ENCODE measurements around the gene ARHGEF18. TPM values are rescaled to one million over a fixed set of nuclear protein-coding genes. Genes with fewer than 3 reads are reported as not detected.

The ARHGEF18 gene
- total RNA-seq, 2 donors from 2014 or later, result 42.3 to 56.3 TPM

Other genes with a start within 250 kb of the ARHGEF18 start
- gene INSR, start 54.5 kb upstream of the ARHGEF18 start, total RNA-seq, result 1 to 10 TPM; 1.1 to 1.7 TPM
- gene PEX11G, start 140.1 kb downstream of the ARHGEF18 start, total RNA-seq, result 1 to 10 TPM; 1.2 to 1.4 TPM
- gene ZNF358, start 167.2 kb downstream of the ARHGEF18 start, total RNA-seq, result 10 to 100 TPM; 10.2 to 15.6 TPM
- gene MCOLN1, start 173.7 kb downstream of the ARHGEF18 start, total RNA-seq, result 10 to 100 TPM; 26.0 to 41.2 TPM
- gene PNPLA6, start 186.8 kb downstream of the ARHGEF18 start, total RNA-seq, result 100 to 1,000 TPM; 259 to 369 TPM
- gene CAMSAP3, start 246.9 kb downstream of the ARHGEF18 start, total RNA-seq, result 1 to 10 TPM in 1 of 2 donors, under 1 TPM in 1; 0.36 to 1.2 TPM

Data from natural killer cell treated with Interleukin-12 subunit alpha and Interleukin-12 subunit beta and Interleukin-15 and Interleukin-18, amount 100 ng/mL, for 72 hours (primary cell).